ENCODE measurements around the gene PPL. TPM values are rescaled to one million over a fixed set of nuclear protein-coding genes. Genes with fewer than 3 reads are reported as not detected.

Gene PPL
- total RNA-seq: 10 to 100 TPM; 78.5 to 89.0 TPM
- polyA plus RNA-seq: 10 to 100 TPM; 19.9 to 27.0 TPM
- long read RNA-seq, donor 1, full-length matches to known transcripts: 5 of 5 reads
- long read RNA-seq, donor 1, partial matches to known transcripts: 0 of 5 reads
- long read RNA-seq, donor 1, other reads (novel, unspliced or antisense): 0 of 5 reads
- long read RNA-seq, donor 2, partial matches to known transcripts: 0 of 1 reads
- long read RNA-seq, donor 2, other reads (novel, unspliced or antisense): 0 of 1 reads
- long read RNA-seq, donor 3, partial matches to known transcripts: 0 of 1 reads
- long read RNA-seq, donor 3, other reads (novel, unspliced or antisense): 0 of 1 reads
- long read RNA-seq, donor 4, full-length matches to known transcripts: 1 of 9 reads
- long read RNA-seq, donor 4, partial matches to known transcripts: 8 of 9 reads
- long read RNA-seq, donor 4, other reads (novel, unspliced or antisense): 0 of 9 reads
- long read RNA-seq, donor 5, full-length matches to known transcripts: 3 of 3 reads
- long read RNA-seq, donor 5, partial matches to known transcripts: 0 of 3 reads
- long read RNA-seq, donor 5, other reads (novel, unspliced or antisense): 0 of 3 reads

- TF ChIP-seq CTCF (IDR thresholded peaks at IDR 0.05; ENCODE audit: control extremely low read depth, extremely low read depth): no peak
- Histone ChIP-seq H3K9me3 (ENCODE audit: control insufficient read depth in 4 of 4, insufficient read depth in 3 of 4, low read length in 3 of 4) (no peaks in the 10 kb centered on the region), H3K36me3 (ENCODE audit: control insufficient read depth in 4 of 4, insufficient read depth in 4 of 4, low read length in 4 of 4) (no peaks in the 10 kb centered on the region), H3K27me3 (ENCODE audit: control insufficient read depth in 3 of 3, insufficient read depth in 3 of 3, low read length in 2 of 3) (peaks cover 0 to 13% (median 5%) of the 10 kb centered on the region in 3 donors), H3K4me3 (peak within 1 kb of the TSS; percentile 59), H3K27ac (ENCODE audit: low read depth in 1 of 2, low read length in 1 of 2) (peak within 1 kb of the TSS in 1 of 2 donors; percentile 95), H3K9ac (ENCODE audit: insufficient read depth in 1 of 2, low read length in 2 of 2) (peak within 1 kb of the TSS in 1 of 2 donors; percentile 25), H3K4me1 (ENCODE audit: control insufficient read depth in 5 of 5, insufficient read depth in 5 of 5, low read length in 5 of 5) (peaks cover 0 to 20% (median 12%) of the 10 kb centered on the region in 5 donors)
- 7 to 14% methylated on average over 39 to 76 of the region's 76 CpGs for WGBS, 2 donors
- DNase-seq (peak; percentile 66 to 85 (median 84)), ATAC-seq (ENCODE audit: insufficient read depth, low FRiP score) (peak; percentile 70)
Observed at GRCh38 chr16:4936991-4937781, at the start of gene PPL. Gene PPL (minus strand): TSS chr16:4937148. CDS start chr16:4937045, 103 bp downstream.

GRCh38 chr16:4984174-4984990 is 47.4 kb upstream of the PPL start:
- Histone ChIP-seq H3K4me3 (no peak overlapping the region), H3K4me1 (ENCODE audit: control insufficient read depth in 5 of 5, insufficient read depth in 5 of 5, low read length in 5 of 5) (peaks cover 0 to 3% (median 0%) of the 10 kb centered on the region in 5 donors), H3K27me3 (ENCODE audit: control insufficient read depth in 3 of 3, insufficient read depth in 3 of 3, low read length in 2 of 3) (peaks cover 0 to 29% (median 19%) of the 10 kb centered on the region in 3 donors), H3K9me3 (ENCODE audit: control insufficient read depth in 4 of 4, insufficient read depth in 3 of 4, low read length in 3 of 4) (peaks cover 0 to 8% (median 1%) of the 10 kb centered on the region in 4 donors), H3K27ac (ENCODE audit: low read depth in 1 of 2, low read length in 1 of 2) (no peak overlapping the region), H3K36me3 (ENCODE audit: control insufficient read depth in 4 of 4, insufficient read depth in 4 of 4, low read length in 4 of 4) (no peaks in the 10 kb centered on the region), H3K9ac (ENCODE audit: insufficient read depth in 1 of 2, low read length in 2 of 2) (no peak overlapping the region)
- ATAC-seq (ENCODE audit: insufficient read depth, low FRiP score): no peak
- 68 to 76% methylated on average over 5 of the region's 5 CpGs for WGBS, 2 donors
- no peak for TF ChIP-seq CTCF (IDR thresholded peaks at IDR 0.05; ENCODE audit: control extremely low read depth, extremely low read depth)
- DNase-seq: no peak

- 46 to 62% methylated on average over 19 to 20 of the region's 20 CpGs for WGBS, 2 donors
- no peak overlapping the region for H3K9ac ChIP-seq (ENCODE audit: insufficient read depth in 1 of 2, low read length in 2 of 2)
- no peak overlapping the region for H3K4me3 ChIP-seq
- H3K36me3 ChIP-seq (ENCODE audit: control insufficient read depth in 4 of 4, insufficient read depth in 4 of 4, low read length in 4 of 4): no peaks in the 10 kb centered on the region
- peaks cover 0 to under 1% (median 0%) of the 10 kb centered on the region in 5 donors for H3K4me1 ChIP-seq (ENCODE audit: control insufficient read depth in 5 of 5, insufficient read depth in 5 of 5, low read length in 5 of 5)
- H3K27me3 ChIP-seq (ENCODE audit: control insufficient read depth in 3 of 3, insufficient read depth in 3 of 3, low read length in 2 of 3): peaks cover 0 to 13% (median 7%) of the 10 kb centered on the region in 3 donors
- peak overlapping the region in 1 of 2 donors; percentile 90 for H3K27ac ChIP-seq (ENCODE audit: low read depth in 1 of 2, low read length in 1 of 2)
- DNase-seq: no peak
- ATAC-seq (ENCODE audit: insufficient read depth, low FRiP score): no peak
- TF ChIP-seq CTCF (IDR thresholded peaks at IDR 0.05; ENCODE audit: control extremely low read depth, extremely low read depth): no peak
- H3K9me3 ChIP-seq (ENCODE audit: control insufficient read depth in 4 of 4, insufficient read depth in 3 of 4, low read length in 3 of 4): peaks cover 0 to 3% (median under 1%) of the 10 kb centered on the region in 4 donors
Observed at GRCh38 chr16:4982056-4982867, 45.3 kb upstream of the PPL start.
